Measurements from ENCODE around the gene IMMT.

The IMMT gene

GRCh38 chr2:86199834-86200177 lies 4.5 kb upstream of the IMMT start:
- peak overlapping the region; percentile 91 for H3K4me3 ChIP-seq (ENCODE audit: low read depth, low read length)
- no peak for DNase-seq (ENCODE audit: low read depth, low spot score)
- CTCF ChIA-PET, result interaction anchor here (1.0 to 3.6 kb wide), 2 partner anchors 21 to 172 kb away, joined by 3 to 12 read pairs; no protein-coding TSS in a partner anchor
- POLR2A ChIA-PET, result no interaction called here
- no peak for TF ChIP-seq CTCF (IDR thresholded peaks at IDR 0.05; ENCODE audit: insufficient read depth, low read length, missing control alignments)

- no peak for TF ChIP-seq CTCF (IDR thresholded peaks at IDR 0.05; ENCODE audit: insufficient read depth, low read length, missing control alignments)
- DNase-seq (ENCODE audit: low read depth, low spot score), result no peak
- CTCF ChIA-PET, result interaction anchor here (1.4 to 1.7 kb wide), 2 partner anchors 25 kb away, joined by 4 to 8 read pairs; no protein-coding TSS in a partner anchor
- H3K4me3 ChIP-seq (ENCODE audit: low read depth, low read length), result peak overlapping the region; percentile 100
- POLR2A ChIA-PET, result interaction anchor here (0.9 to 1.5 kb wide), 3 partner anchors 10 to 246 kb away, joined by 3 to 6 read pairs (median 5); partner anchors contain the start of gene KDM3A
Observed at GRCh38 chr2:86195808-86196387, 636 bp upstream of the IMMT start.

GRCh38 chr2:86194751-86195054 lies 559 bp downstream of the IMMT start:
- ChIA-PET POLR2A (interaction anchor here (1.5 kb wide), 1 partner anchor 246 kb away, joined by 5 read pairs; the partner anchor contains the start of gene KDM3A), CTCF (interaction anchor here (0.7 to 1.8 kb wide), 4 partner anchors 9 to 26 kb away, joined by 3 to 8 read pairs (median 4); no protein-coding TSS in a partner anchor)
- H3K4me3 ChIP-seq (ENCODE audit: low read depth, low read length), result peak overlapping the region; percentile 100
- TF ChIP-seq CTCF (IDR thresholded peaks at IDR 0.05; ENCODE audit: insufficient read depth, low read length, missing control alignments), result no peak
- no peak for DNase-seq (ENCODE audit: low read depth, low spot score)

GRCh38 chr2:86193901-86194567 lies 1.2 kb downstream of the IMMT start:
- H3K4me3 ChIP-seq (ENCODE audit: low read depth, low read length), result peak overlapping the region; percentile 100
- TF ChIP-seq CTCF (IDR thresholded peaks at IDR 0.05; ENCODE audit: insufficient read depth, low read length, missing control alignments), result no peak
- ChIA-PET POLR2A (no interaction called here), CTCF (interaction anchor here (0.7 to 1.8 kb wide), 3 partner anchors 8 to 27 kb away, joined by 3 to 8 read pairs (median 5); no protein-coding TSS in a partner anchor)
- DNase-seq (ENCODE audit: low read depth, low spot score), result no peak

GRCh38 chr2:86189782-86190416 lies 5.4 kb downstream of the IMMT start:
- TF ChIP-seq CTCF (IDR thresholded peaks at IDR 0.05; ENCODE audit: insufficient read depth, low read length, missing control alignments), result no peak
- DNase-seq (ENCODE audit: low read depth, low spot score), result no peak
- no peak overlapping the region for H3K4me3 ChIP-seq (ENCODE audit: low read depth, low read length)
- POLR2A ChIA-PET, result no interaction called here
- CTCF ChIA-PET, result no interaction called here

- no peak overlapping the region for H3K4me3 ChIP-seq (ENCODE audit: low read depth, low read length)
- no peak for DNase-seq (ENCODE audit: low read depth, low spot score)
- no peak for TF ChIP-seq CTCF (IDR thresholded peaks at IDR 0.05; ENCODE audit: insufficient read depth, low read length, missing control alignments)
- ChIA-PET POLR2A (interaction anchor here (1.1 kb wide), 1 partner anchor 9 kb away, joined by 3 read pairs; the partner anchor contains the start of gene IMMT), CTCF (interaction anchor here (1.4 kb wide), 1 partner anchor 79 kb away, joined by 3 read pairs; no protein-coding TSS in a partner anchor)
Observed at GRCh38 chr2:86186431-86186830, 8.8 kb downstream of the IMMT start.
